Left forelimb (tissue), 1 donor: Measurements from ENCODE around the gene RABL2B.

ENCODE experiments used
- DNase-seq: peaks from one replicate; pipeline ENCODE4 v3.0.0-alpha.2; 2018; ENCODE audit warnings: low spot score

RABL2B gene

GRCh38 chr22:50737728-50738648 is 45.4 kb downstream of the RABL2B start, which contains the start of gene ACR:
Gene ACR, plus strand, starts transcription at chr22:50738204. Its CDS starts 32 bp downstream, at chr22:50738236.
- DNase-seq = peak; percentile 44

GRCh38 chr22:50735739-50736030 is 47.8 kb downstream of the RABL2B start:
- DNase-seq = no peak

GRCh38 chr22:50734986-50735738 is 48.3 kb downstream of the RABL2B start:
- DNase-seq = no peak

GRCh38 chr22:50734343-50734771 is 49.1 kb downstream of the RABL2B start:
- DNase-seq = no peak

GRCh38 chr22:50733521-50734342 is 49.7 kb downstream of the RABL2B start:
- no peak for DNase-seq

- no peak for DNase-seq
Measured at GRCh38 chr22:50732681-50733080, 50.8 kb downstream of the RABL2B start.

GRCh38 chr22:50731811-50732624 is 51.4 kb downstream of the RABL2B start:
- no peak for DNase-seq

GRCh38 chr22:50730941-50731661 is 52.3 kb downstream of the RABL2B start:
- no peak for DNase-seq

- no peak for DNase-seq
Measured at GRCh38 chr22:50730013-50730891, 53.2 kb downstream of the RABL2B start.

- DNase-seq = no peak
Measured at GRCh38 chr22:50729391-50730012, 53.9 kb downstream of the RABL2B start.

- DNase-seq = no peak
Measured at GRCh38 chr22:50728523-50728931, 54.9 kb downstream of the RABL2B start.

GRCh38 chr22:50727678-50728522 is 55.5 kb downstream of the RABL2B start:
- no peak for DNase-seq

- no peak for DNase-seq
Measured at GRCh38 chr22:50726643-50727340, 56.6 kb downstream of the RABL2B start.

- no peak for DNase-seq
Measured at GRCh38 chr22:50725597-50725996, 57.8 kb downstream of the RABL2B start.

GRCh38 chr22:50724616-50725015 is 58.8 kb downstream of the RABL2B start:
- DNase-seq = no peak

- no peak for DNase-seq
Measured at GRCh38 chr22:50723991-50724390, 59.4 kb downstream of the RABL2B start.

- DNase-seq = no peak
Measured at GRCh38 chr22:50722716-50723428, 60.6 kb downstream of the RABL2B start.
